SK-N-MC (cell line): ENCODE data around the gene MARCHF10.

Experiments used
- EZH2 ChIP-seq: fragments of 200-600 bp; sonication (generic); IDR thresholded peaks from one replicate; pipeline ENCODE4 v1.6.1; 2017; ENCODE audit warnings: antibody characterized with exemption
- FOXP2 ChIP-seq: optimal IDR thresholded peaks from 2 replicates; pipeline ENCODE3; 2011; ENCODE audit warnings: mild to moderate bottlenecking, moderate library complexity; ENCODE audit not compliant: insufficient read depth; ENCODE audit errors: extremely low read length, control extremely low read depth
- POLR2AphosphoS5 ChIP-seq: IDR thresholded peaks from 2 replicates; pipeline ENCODE4 v1.6.1; 2012; ENCODE audit warnings: mild to moderate bottlenecking, low read depth, low read length, borderline replicate concordance

- no peak for TF ChIP-seq EZH2
- no peak for TF ChIP-seq POLR2AphosphoS5
- no peak for TF ChIP-seq FOXP2
Observed at GRCh38 chr17:62718429-62718828, 89.7 kb downstream of the MARCHF10 start.
